Activated CD4-positive, CD25-positive, alpha-beta regulatory T cell treated with anti-CD3 and anti-CD28 coated beads, Interleukin-2, amount 50 U/mL, for 16 hours (primary cell): Measurements from ENCODE around the gene FAM186B.
A peak's percentile ranks its signal among the peaks of the same experiment; 100 is the strongest.
"Not testable (repeated sequence)": the region's sequence is repeated elsewhere in the genome, so short reads cannot be mapped to it uniquely, and the experiment has no call there.

ENCODE experiments used
- DNase-seq: peaks from one replicate; pipeline ENCODE4 v3.0.0-alpha.2; 2020; ENCODE audit warnings: low read depth, low spot score

The FAM186B gene

GRCh38 chr12:49633703-49634345 is 28.4 kb upstream of the FAM186B start:
- no peak for DNase-seq

GRCh38 chr12:49632986-49633702 is 27.7 kb upstream of the FAM186B start:
- DNase-seq = no peak

- no peak for DNase-seq
Observed at GRCh38 chr12:49632401-49632800, 27.0 kb upstream of the FAM186B start.

GRCh38 chr12:49631336-49631907 is 26.0 kb upstream of the FAM186B start:
- no peak for DNase-seq

GRCh38 chr12:49627752-49628360 is 22.4 kb upstream of the FAM186B start:
- no peak for DNase-seq

- no peak for DNase-seq
Observed at GRCh38 chr12:49626836-49627235, 21.4 kb upstream of the FAM186B start.

- no peak for DNase-seq
Observed at GRCh38 chr12:49626169-49626835, 20.9 kb upstream of the FAM186B start.

- DNase-seq = no peak
Observed at GRCh38 chr12:49624921-49625577, 19.6 kb upstream of the FAM186B start.

GRCh38 chr12:49623142-49623904 is 17.9 kb upstream of the FAM186B start, which contains the start of gene PRPF40B:
Gene PRPF40B (plus strand): TSS chr12:49623561. CDS start chr12:49623591, 30 bp downstream.
- peak; percentile 65 for DNase-seq

- DNase-seq = peak; percentile 9
Observed at GRCh38 chr12:49622501-49623141, 17.2 kb upstream of the FAM186B start.

GRCh38 chr12:49621651-49622500 is 16.4 kb upstream of the FAM186B start:
- DNase-seq = no peak

- DNase-seq = no peak
Observed at GRCh38 chr12:49619286-49619685, 13.8 kb upstream of the FAM186B start.

GRCh38 chr12:49618576-49618975 is 13.1 kb upstream of the FAM186B start:
- no peak for DNase-seq

GRCh38 chr12:49616533-49617219 is 11.2 kb upstream of the FAM186B start:
- no peak for DNase-seq

GRCh38 chr12:49615725-49616124 is 10.3 kb upstream of the FAM186B start:
- DNase-seq = no peak

GRCh38 chr12:49612210-49612609 is 6.8 kb upstream of the FAM186B start:
- no peak for DNase-seq

- not testable (repeated sequence) for DNase-seq
Observed at GRCh38 chr12:49610785-49611184, 5.3 kb upstream of the FAM186B start.

- no peak for DNase-seq
Observed at GRCh38 chr12:49609875-49610154, 4.4 kb upstream of the FAM186B start.
